GM21447 (cell line): Measurements from ENCODE around the gene MSMB.
"Not testable (repeated sequence)": the region's sequence is repeated elsewhere in the genome, so short reads cannot be mapped to it uniquely, and the experiment has no call there.

Experiments
- ATAC-seq: cut with Tn5 transposase; IDR thresholded peaks from one replicate; pipeline ENCODE4 v1.9.1; 2021; ENCODE audit not compliant: unreplicated experiment

Gene MSMB, protein sequence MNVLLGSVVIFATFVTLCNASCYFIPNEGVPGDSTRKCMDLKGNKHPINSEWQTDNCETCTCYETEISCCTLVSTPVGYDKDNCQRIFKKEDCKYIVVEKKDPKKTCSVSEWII

GRCh38 chr10:46046261-46046660 is at the start of gene MSMB:
TSS of gene MSMB (minus strand) at chr10:46046269. CDS start at chr10:46046237, 32 bp downstream.
- ATAC-seq: no peak

GRCh38 chr10:46094931-46095750 is 49.1 kb upstream of the MSMB start:
- no peak for ATAC-seq

DNA sequence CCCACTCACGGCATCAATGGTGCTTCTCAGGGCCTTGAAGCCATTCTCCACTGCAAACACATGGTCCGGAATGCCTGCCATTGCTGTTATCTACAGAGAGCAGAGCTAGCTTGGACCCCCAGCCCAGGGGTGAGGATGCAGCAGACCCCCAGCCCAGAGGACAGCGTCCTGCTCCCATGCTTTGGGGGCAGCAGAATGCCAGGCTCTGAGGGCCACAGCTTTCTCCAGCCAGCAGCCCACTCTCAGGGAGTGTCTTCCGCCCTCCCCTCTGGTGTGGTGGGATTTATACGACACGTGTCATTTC is 48.1 kb upstream of the MSMB start:
- no peak for ATAC-seq

GRCh38 chr10:46093316-46094196 is 47.5 kb upstream of the MSMB start:
- not testable (repeated sequence) for ATAC-seq

DNA sequence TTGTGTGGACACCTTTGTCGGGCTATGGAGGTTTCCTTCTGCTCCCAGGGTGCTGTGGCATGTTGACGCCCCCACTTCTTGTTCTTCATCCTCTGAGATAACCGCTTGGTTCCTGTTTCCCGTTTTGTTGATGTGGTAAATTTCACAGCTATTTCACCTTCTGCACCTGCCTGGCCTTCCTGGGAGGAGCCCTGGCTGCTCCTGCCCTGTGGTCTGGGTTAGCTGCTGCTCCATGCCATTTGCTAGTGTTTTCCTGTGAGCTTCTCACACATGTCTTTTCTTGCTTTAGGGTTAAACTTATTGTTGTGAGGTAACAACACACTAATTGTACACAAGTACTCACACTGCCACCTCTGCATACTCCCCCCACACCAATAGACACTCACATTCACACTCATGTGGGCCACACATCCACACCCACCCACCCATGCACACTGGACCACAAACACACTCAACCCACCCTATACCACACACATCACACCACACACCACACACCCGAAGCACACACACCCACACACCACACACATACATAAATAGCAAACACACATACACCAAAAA is 46.5 kb upstream of the MSMB start:
- peak; percentile 44 for ATAC-seq

- peak; percentile 48 for ATAC-seq
Observed at GRCh38 chr10:46091828-46092523, 45.9 kb upstream of the MSMB start.

DNA sequence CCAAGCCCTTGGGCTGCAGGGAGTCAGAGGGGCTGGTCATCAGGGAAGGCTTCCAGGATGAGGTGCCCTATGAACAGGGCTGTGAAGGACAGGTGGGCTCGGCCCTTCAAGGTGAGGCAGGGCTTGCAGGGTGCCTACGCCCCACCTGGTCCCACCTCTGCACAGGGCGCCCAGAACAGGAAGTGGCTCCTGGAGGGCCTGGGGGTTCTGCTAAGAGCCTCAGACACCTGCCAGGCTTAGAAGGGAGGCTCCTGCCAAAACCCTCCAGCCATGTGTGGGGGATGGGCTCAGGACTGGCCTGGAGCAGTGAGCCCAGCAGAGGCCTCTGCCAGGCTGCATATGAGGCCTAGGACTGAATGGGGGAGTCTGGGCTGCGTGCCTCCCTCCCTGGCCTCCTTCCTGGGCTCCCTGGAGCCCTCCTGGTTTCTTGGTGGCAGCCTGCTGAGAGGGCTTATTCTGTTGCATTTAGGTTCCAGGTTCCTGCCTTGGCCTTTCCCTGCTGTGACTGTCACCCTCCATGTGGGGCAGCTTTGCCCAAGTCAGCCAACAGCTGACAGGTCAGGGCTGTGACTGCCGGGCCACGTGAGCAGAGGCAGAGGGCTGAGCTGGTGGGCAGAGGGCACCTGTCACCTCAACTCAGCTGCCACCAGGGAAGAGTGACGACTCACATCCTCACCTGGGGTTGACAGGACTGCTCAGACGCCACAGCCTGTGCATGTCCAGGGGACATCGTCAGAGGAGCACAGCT is 45.2 kb upstream of the MSMB start:
- no peak for ATAC-seq

DNA sequence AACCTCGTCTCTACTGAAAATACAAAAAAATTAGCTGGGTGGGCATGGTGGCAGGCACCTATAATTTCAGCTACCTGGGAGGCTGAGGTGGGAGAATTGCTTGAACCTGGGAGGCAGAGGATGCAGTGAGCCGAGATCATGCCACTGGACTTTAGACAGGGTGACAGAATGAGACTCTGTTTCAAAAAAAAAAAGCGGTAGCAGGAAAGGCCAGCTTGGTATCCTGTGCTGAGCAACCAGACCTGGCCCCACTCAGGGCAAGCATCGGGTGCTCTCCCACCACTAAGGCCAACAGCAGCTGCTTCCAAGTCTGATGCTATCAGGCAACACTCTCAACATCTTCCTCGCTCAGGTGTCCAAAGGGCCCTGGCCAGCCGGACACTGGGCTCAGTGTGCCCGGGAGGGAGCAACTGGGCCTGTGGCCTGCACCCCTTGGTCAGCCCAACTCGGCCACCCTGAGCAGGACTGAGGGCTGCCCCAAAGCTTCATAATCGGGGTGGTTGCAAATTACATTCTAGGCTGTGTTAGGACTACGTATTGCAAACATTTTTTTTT is 44.3 kb upstream of the MSMB start:
- no peak for ATAC-seq

GRCh38 chr10:46087381-46087780 is 41.3 kb upstream of the MSMB start:
- ATAC-seq: not testable (repeated sequence)

GRCh38 chr10:46084321-46085165 is 38.5 kb upstream of the MSMB start:
- no peak for ATAC-seq

GRCh38 chr10:46080886-46081285 is 34.8 kb upstream of the MSMB start:
- no peak for ATAC-seq

DNA sequence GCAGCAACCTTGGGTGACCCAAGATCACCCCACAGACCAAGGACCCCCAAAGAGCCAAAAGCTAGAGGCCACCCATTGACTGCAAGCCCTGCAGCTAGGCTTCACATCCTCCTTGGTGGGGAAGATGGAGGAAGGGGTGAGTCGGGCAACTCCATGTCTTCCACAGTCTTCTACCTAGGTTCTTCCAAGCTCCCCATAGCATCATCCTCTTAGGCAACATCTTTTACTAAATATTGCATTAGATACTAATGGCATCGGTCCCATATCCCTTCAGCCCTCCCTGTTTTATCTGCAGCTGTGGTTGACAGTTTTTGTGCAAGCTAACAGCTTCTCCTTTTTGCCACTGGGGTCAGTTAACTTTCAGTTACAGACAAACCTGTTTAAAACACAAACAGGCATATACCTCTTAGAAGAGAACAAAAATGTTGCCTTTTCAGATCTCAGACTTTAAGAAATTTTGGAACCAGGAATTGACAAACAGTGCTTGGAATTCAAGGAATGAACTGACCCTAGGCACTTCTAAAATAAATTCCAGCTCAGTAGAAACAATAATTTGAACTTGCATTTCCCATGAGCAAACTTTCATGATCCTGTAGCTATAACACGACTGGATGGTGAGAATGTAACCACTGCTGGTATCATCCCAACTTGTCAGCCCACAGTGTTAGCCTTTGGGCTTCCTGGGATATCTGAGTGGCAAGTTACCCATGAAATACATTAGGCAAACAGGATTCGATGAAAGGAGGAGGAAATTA is 33.9 kb upstream of the MSMB start:
- ATAC-seq: no peak

DNA sequence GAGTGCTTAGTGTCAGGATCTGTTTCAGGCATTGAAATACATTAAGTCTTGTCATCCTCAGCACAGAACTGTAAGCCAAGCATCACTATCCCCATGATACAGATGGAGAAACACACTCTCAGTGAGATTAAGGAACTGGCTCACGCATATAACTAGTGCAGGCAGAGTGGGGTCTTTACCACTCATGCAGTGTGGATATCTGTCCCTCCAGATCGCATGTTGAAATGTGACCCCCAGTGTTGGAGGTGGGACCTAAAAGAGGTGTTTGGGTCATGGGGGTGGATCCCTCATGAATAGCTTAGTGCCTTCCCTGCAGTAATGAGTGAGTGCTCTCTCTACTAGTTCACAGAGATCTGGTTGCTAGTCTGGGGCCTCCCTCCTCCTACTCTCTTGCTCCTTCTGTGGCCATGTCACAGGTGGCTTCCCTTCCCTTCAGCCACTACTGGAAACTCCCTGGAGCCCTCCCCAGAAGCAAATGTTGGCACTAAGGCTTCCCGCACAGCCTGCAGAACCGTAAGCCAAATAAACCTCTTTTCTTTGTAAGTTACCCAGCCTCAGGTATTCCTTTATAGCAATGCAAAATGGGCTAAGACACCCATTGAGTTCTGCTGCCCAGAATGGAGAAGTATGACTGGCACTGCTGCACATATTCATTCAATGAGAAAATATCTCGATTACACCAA is 31.8 kb upstream of the MSMB start:
- ATAC-seq: no peak

DNA sequence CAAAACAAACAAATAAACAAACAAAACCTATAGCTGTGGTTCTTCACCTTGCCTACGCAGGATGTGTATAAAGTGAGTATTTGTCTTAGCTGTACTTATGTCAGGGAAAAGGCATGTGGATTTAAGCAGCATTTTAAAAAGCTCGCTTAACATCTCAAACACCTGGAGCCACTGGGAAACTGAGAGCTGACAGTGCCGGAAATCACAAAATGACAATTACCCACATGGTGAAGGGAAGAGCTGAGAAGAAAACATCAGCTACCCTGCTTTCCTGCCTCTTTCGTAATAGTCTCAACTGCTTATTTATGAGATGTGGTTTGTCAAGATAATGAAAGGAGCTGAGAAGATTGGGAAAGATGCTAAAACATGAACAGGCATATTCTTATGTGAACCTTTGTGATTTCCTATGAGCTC is 31.1 kb upstream of the MSMB start:
- no peak for ATAC-seq

DNA sequence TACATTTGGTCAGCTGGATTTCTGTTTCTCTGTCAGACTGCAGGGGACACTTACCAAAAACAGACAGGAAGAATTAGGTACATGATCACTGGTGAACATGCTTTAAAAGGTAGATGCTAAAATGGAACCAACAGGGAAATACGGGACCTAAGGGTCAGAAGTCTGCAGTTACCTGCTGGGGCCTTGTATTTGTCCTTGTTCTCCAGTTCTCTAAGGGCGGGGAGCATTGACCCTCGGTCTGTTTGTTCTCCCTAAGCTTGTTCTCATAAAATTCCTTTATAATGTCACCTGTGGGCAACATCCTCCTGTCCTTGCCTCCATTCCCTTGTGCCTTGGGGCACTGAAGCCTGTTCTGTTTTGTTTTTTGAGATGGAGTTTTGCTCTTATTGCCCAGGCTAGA is 29.8 kb upstream of the MSMB start:
- no peak for ATAC-seq

DNA sequence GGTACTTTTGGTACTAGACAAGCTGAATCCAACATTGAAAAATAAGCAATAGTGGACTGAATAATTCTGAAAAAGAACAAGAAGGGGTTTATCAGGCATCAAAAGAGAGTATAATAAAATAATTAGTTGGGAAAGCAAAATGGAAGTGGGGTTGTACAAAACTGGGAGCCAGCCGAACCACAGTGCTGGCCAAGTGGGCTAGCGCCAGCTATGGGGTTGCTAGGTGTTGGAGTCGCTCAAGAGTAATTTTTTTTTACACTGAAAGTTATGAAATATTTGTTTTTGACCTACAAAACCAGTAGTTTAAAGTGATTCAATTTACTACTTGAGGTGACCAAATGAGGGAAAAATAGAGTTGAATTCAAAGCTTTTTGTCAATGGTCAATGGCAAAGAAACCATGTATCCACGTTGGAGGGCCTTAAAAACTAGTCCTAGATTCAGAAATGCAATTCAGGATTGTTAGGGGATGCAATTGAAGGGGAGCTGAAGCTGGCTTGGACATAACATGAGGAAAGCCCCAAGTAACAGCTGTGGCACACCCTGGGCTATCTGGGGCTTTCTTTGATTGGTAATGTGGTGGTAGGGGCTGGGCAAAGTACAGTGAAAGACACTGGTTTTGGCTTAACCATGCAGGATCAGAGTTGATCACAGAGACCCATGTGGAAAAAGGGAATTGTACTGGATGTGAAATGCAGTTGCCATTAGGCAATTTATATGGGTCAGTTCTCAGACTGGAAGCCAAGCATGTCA is 28.3 kb upstream of the MSMB start:
- ATAC-seq: no peak

- no peak for ATAC-seq
Observed at GRCh38 chr10:46073564-46073963, 27.5 kb upstream of the MSMB start.
